Lower lobe of right lung (tissue), 2 donors: Measurements from ENCODE around the gene IL18RAP. TPM values are rescaled to one million over a fixed set of nuclear protein-coding genes. Genes with fewer than 3 reads are reported as not detected.

ENCODE experiments used
- ATAC-seq, 2 donors: fragments of 200-7000 bp; cut with Tn5 transposase; one replicate each; pipeline ENCODE4 v1.9.1; 2020 to 2022; ENCODE audit warnings: mild to moderate bottlenecking in 2 of 2, moderate library complexity in 2 of 2
- DNase-seq: peaks from one replicate; pipeline ENCODE4 v3.0.0-alpha.2; 2020
- H3K27ac ChIP-seq: fragments of 200-600 bp; one replicate; pipeline ENCODE4 v1.8.0; 2022
- H3K27me3 ChIP-seq: fragments of 200-600 bp; one replicate; pipeline ENCODE4 v1.8.0; 2022; ENCODE audit warnings: low read depth
- H3K36me3 ChIP-seq: fragments of 200-600 bp; one replicate; pipeline ENCODE4 v1.8.0; 2022; ENCODE audit warnings: mild to moderate bottlenecking
- H3K4me1 ChIP-seq: fragments of 200-600 bp; one replicate; pipeline ENCODE4 v1.8.0; 2022
- H3K4me3 ChIP-seq: fragments of 200-600 bp; one replicate; pipeline ENCODE4 v1.8.0; 2022; ENCODE audit warnings: mild to moderate bottlenecking
- H3K9me3 ChIP-seq: fragments of 200-600 bp; one replicate; pipeline ENCODE4 v1.8.0; 2022
- CTCF ChIP-seq: fragments of 200-600 bp; IDR thresholded peaks from one replicate; pipeline ENCODE4 v1.8.0; 2022; ENCODE audit warnings: antibody characterized with exemption, mild to moderate bottlenecking
- intact Hi-C: fragments of 100-400 bp; cut with DNase I; formaldehyde crosslinking; loops from one replicate; pipeline ENCODE4 v1.11.0; 2022
- long read RNA-seq: library from polyadenylated mRNA; unstranded; transcript quantifications from one replicate; pipeline ENCODE4 v2.0.0, GENCODE V29; 2021
- total RNA-seq: library from RNA; stranded (reverse); fragmentation: NEBNext Ultra II Directional; extraction: Animal tissue kit (Norgen Biotek cat#: 25700); gene quantifications from one replicate; pipeline ENCODE4 v1.2.1, GENCODE V29; 2021
- donor health status: DM: no; HTN: yes; CAD: no; lungs with severe emphysema.

The IL18RAP gene
- 6.8 TPM for total RNA-seq
- long read RNA-seq, partial matches to known transcripts, result 1 of 3 reads
- long read RNA-seq, other reads (novel, unspliced or antisense), result 2 of 3 reads

GRCh38 chr2:102422910-102423309, at the start of gene IL18RAP:
IL18RAP (plus strand) TSS chr2:102423160; CDS start chr2:102423278, 118 bp downstream.
- Histone ChIP-seq H3K9me3 (no peaks in the 10 kb centered on the region), H3K36me3 (no peaks in the 10 kb centered on the region), H3K27ac (peak within 1 kb of the TSS; percentile 28), H3K4me1 (no peaks in the 10 kb centered on the region), H3K4me3 (no peak within 1 kb of the TSS), H3K27me3 (no peaks in the 10 kb centered on the region)
- intact Hi-C loops, result no loop called here
- TF ChIP-seq CTCF, result no peak
- ATAC-seq, result no peak
- no peak for DNase-seq

- H3K9me3 ChIP-seq, result no peaks in the 10 kb centered on the region
- no peak for DNase-seq
- intact Hi-C loops, result no loop called here
Observed at GRCh38 chr2:102376052-102376591, 46.8 kb upstream of the IL18RAP start.

GRCh38 chr2:102383722-102384121, 39.2 kb upstream of the IL18RAP start:
- DNase-seq, result no peak
- Histone ChIP-seq H3K27me3 (no peaks in the 10 kb centered on the region), H3K36me3 (peaks cover 27% of the 10 kb centered on the region), H3K4me1 (no peaks in the 10 kb centered on the region), H3K4me3 (no peak overlapping the region), H3K27ac (no peak overlapping the region), H3K9me3 (peaks cover 22% of the 10 kb centered on the region)
- ATAC-seq, result no peak
- intact Hi-C loops, result no loop called here
- TF ChIP-seq CTCF, result no peak

More at GRCh38 chr2:102376052-102376591, 46.8 kb upstream of the IL18RAP start:
- Histone ChIP-seq H3K36me3 (peaks cover 3% of the 10 kb centered on the region), H3K27ac (no peak overlapping the region), H3K4me3 (no peak overlapping the region), H3K4me1 (no peaks in the 10 kb centered on the region), H3K27me3 (no peaks in the 10 kb centered on the region)
- ATAC-seq, result no peak
- no peak for TF ChIP-seq CTCF

GRCh38 chr2:102385522-102385921, 37.4 kb upstream of the IL18RAP start:
- no peaks in the 10 kb centered on the region for H3K4me1 ChIP-seq
- DNase-seq (no peak), ATAC-seq (no peak)
- peaks cover 22% of the 10 kb centered on the region for H3K9me3 ChIP-seq
- peaks cover 28% of the 10 kb centered on the region for H3K36me3 ChIP-seq
- no peak overlapping the region for H3K27ac ChIP-seq
- H3K4me3 ChIP-seq, result no peak overlapping the region
- intact Hi-C loops, result no loop called here
- no peak for TF ChIP-seq CTCF
- H3K27me3 ChIP-seq, result no peaks in the 10 kb centered on the region

- DNase-seq (no peak), ATAC-seq (peak; percentile 44 to 84)
- Histone ChIP-seq H3K9me3 (peaks cover 22% of the 10 kb centered on the region), H3K4me3 (no peak overlapping the region), H3K27ac (no peak overlapping the region), H3K36me3 (peaks cover 28% of the 10 kb centered on the region), H3K27me3 (no peaks in the 10 kb centered on the region), H3K4me1 (no peaks in the 10 kb centered on the region)
- TF ChIP-seq CTCF, result no peak
- intact Hi-C loops, result no loop called here
Observed at GRCh38 chr2:102386004-102386403, 37.0 kb upstream of the IL18RAP start.
